Measurements from ENCODE around the gene COL26A1. TPM values are rescaled to one million over a fixed set of nuclear protein-coding genes. Genes with fewer than 3 reads are reported as not detected.

The COL26A1 gene
- total RNA-seq, 4 donors from 2014 or later, result not detected

DNA sequence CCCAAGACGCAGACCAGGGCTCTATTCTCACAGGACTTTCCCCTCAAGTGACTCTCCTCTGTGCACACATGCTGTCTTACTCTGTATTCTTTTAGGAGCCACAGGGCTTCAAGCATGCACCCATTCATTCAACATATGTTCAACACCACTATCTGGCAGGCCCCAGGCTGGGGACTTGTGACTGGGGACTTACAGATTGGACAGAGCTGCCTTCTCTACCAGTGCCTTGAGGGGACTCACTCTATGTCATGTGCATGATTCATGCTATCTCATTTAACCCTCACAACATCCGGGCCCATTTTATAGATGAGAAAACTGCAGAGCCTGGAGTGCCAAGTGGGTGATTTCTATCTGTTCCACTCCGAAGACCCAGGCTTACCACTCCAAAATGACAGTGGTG lies 232.1 kb downstream of the COL26A1 start:
- in situ Hi-C loops (cut with MboI; ENCODE audit: low sequenced_read_pairs in 4 of 4) (no loop called here), intact Hi-C loops (cut with DNase I; ENCODE audit: low total_unique reads) (no loop called here)
- Histone ChIP-seq H3K4me3 (no peak overlapping the region), H3K27me3 (no peaks in the 10 kb centered on the region), H3K4me1 (no peaks in the 10 kb centered on the region), H3K27ac (no peak overlapping the region), H3K36me3 (no peaks in the 10 kb centered on the region), H3K9me3 (no peaks in the 10 kb centered on the region)
- ATAC-seq, result no peak
- no peak for TF ChIP-seq POLR2A (IDR thresholded peaks at IDR 0.05)
- TF ChIP-seq, protein P1, sequence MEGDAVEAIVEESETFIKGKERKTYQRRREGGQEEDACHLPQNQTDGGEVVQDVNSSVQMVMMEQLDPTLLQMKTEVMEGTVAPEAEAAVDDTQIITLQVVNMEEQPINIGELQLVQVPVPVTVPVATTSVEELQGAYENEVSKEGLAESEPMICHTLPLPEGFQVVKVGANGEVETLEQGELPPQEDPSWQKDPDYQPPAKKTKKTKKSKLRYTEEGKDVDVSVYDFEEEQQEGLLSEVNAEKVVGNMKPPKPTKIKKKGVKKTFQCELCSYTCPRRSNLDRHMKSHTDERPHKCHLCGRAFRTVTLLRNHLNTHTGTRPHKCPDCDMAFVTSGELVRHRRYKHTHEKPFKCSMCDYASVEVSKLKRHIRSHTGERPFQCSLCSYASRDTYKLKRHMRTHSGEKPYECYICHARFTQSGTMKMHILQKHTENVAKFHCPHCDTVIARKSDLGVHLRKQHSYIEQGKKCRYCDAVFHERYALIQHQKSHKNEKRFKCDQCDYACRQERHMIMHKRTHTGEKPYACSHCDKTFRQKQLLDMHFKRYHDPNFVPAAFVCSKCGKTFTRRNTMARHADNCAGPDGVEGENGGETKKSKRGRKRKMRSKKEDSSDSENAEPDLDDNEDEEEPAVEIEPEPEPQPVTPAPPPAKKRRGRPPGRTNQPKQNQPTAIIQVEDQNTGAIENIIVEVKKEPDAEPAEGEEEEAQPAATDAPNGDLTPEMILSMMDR (IDR thresholded peaks at IDR 0.05 in 4 of 5, conservative IDR thresholded peaks at IDR 0.05 in 1 of 5), result no peak
- DNase-seq, result no peak

DNA sequence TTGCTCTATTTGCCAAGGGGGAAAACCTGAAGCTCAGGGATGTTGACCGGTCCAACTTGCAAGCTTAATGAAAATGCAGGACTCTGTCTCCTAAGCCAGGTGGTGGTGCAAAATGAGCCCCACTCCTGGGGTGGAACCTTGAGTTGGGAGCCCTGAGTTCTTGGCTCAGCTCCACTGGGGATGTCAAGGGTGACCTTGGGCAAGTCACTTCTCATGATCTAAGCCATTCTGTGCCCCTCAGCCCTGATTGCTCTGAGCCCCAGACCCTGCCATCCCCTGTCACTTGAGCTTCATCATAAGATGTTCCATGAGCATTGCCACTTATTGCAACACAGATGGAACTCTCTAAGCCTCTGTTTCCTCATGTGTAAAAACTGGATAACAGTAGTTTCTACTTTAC lies 232.6 kb downstream of the COL26A1 start:
- Histone ChIP-seq H3K27ac (no peak overlapping the region), H3K27me3 (no peaks in the 10 kb centered on the region), H3K4me1 (no peaks in the 10 kb centered on the region), H3K36me3 (no peaks in the 10 kb centered on the region), H3K9me3 (no peaks in the 10 kb centered on the region), H3K4me3 (no peak overlapping the region)
- in situ Hi-C loops (cut with MboI; ENCODE audit: low sequenced_read_pairs in 4 of 4) (no loop called here), intact Hi-C loops (cut with DNase I; ENCODE audit: low total_unique reads) (no loop called here)
- TF ChIP-seq, protein P1 (IDR thresholded peaks at IDR 0.05 in 4 of 5, conservative IDR thresholded peaks at IDR 0.05 in 1 of 5), result no peak
- TF ChIP-seq POLR2A (IDR thresholded peaks at IDR 0.05), result no peak
- ATAC-seq, result no peak
- DNase-seq, result no peak

GRCh38 chr7:101595766-101596537 lies 233.3 kb downstream of the COL26A1 start:
- in situ Hi-C loops (cut with MboI; ENCODE audit: low sequenced_read_pairs in 4 of 4), result no loop called here
- Histone ChIP-seq H3K27me3 (no peaks in the 10 kb centered on the region), H3K9me3 (no peaks in the 10 kb centered on the region), H3K27ac (no peak overlapping the region), H3K4me3 (no peak overlapping the region), H3K36me3 (no peaks in the 10 kb centered on the region), H3K4me1 (no peaks in the 10 kb centered on the region)
- intact Hi-C loops (cut with DNase I; ENCODE audit: low total_unique reads), result no loop called here
- ATAC-seq (no peak), DNase-seq (no peak)
- TF ChIP-seq POLR2A (IDR thresholded peaks at IDR 0.05), result no peak
- TF ChIP-seq, protein P1 (IDR thresholded peaks at IDR 0.05 in 4 of 5, conservative IDR thresholded peaks at IDR 0.05 in 1 of 5), result no peak

- no peaks in the 10 kb centered on the region for H3K4me1 ChIP-seq
- in situ Hi-C loops (cut with MboI; ENCODE audit: low sequenced_read_pairs in 4 of 4) (no loop called here), intact Hi-C loops (cut with DNase I; ENCODE audit: low total_unique reads) (no loop called here)
- H3K27ac ChIP-seq, result no peak overlapping the region
- no peak for DNase-seq
- no peaks in the 10 kb centered on the region for H3K27me3 ChIP-seq
- TF ChIP-seq POLR2A (IDR thresholded peaks at IDR 0.05), result no peak
- TF ChIP-seq, protein P1 (IDR thresholded peaks at IDR 0.05 in 4 of 5, conservative IDR thresholded peaks at IDR 0.05 in 1 of 5), result no peak
- no peak for ATAC-seq
- no peak overlapping the region for H3K4me3 ChIP-seq
- no peaks in the 10 kb centered on the region for H3K9me3 ChIP-seq
- H3K36me3 ChIP-seq, result no peaks in the 10 kb centered on the region
These were observed 234.2 kb downstream of the COL26A1 start for GRCh38 chr7:101596898-101597297.

DNA sequence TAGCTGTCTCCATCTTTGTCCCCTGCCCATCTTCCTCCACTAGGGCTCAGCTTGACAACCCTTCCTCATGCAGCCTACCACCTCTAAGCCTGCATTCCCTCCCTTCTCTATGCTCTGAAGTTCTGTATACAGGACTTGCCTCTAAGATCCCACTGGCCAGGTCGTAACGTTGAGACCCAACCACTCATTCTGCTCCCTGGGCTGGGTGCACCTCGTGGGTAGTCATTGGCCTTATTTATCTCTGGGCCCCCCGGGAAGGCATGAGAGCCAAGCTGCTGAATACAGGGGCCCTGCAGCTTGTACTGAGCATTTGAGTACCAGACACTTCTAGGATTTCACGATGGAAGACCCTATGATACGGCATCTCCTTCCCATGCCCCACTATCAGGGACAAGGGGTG lies 235.3 kb downstream of the COL26A1 start:
- H3K27me3 ChIP-seq, result no peaks in the 10 kb centered on the region
- no peak overlapping the region for H3K4me3 ChIP-seq
- no peaks in the 10 kb centered on the region for H3K36me3 ChIP-seq
- H3K9me3 ChIP-seq, result no peaks in the 10 kb centered on the region
- in situ Hi-C loops (cut with MboI; ENCODE audit: low sequenced_read_pairs in 4 of 4) (no loop called here), intact Hi-C loops (cut with DNase I; ENCODE audit: low total_unique reads) (no loop called here)
- ATAC-seq (no peak), DNase-seq (no peak)
- TF ChIP-seq, protein P1 (IDR thresholded peaks at IDR 0.05 in 4 of 5, conservative IDR thresholded peaks at IDR 0.05 in 1 of 5), result no peak
- no peak for TF ChIP-seq POLR2A (IDR thresholded peaks at IDR 0.05)
- no peak overlapping the region for H3K27ac ChIP-seq
- peaks cover 0 to 4% of the 10 kb centered on the region in 2 donors for H3K4me1 ChIP-seq

Measured in gastrocnemius medialis (tissue), 4 donors.